GM23338 (cell line): ENCODE data around the gene KIF17.

ENCODE experiments used
- CREB1 ChIP-seq: fragments of 250-450 bp; sonication (Bioruptor Pico); IDR thresholded peaks from 2 replicates; pipeline ENCODE4 v1.5.0; 2020; ENCODE audit warnings: low read depth, mild to moderate bottlenecking, moderate library complexity
- CTCF ChIP-seq, 2 experiments: fragments of 200-600 bp in 1 of 2; sonication (generic) in 1 of 2; conservative IDR thresholded peaks; 2 replicates each; pipeline versions ENCODE4 v1.5.1 to v1.6.1; 2016 to 2017; ENCODE audit warnings: antibody characterized with exemption in 2 of 2, low read depth in 2 of 2, mild to moderate bottlenecking in 2 of 2, moderate library complexity in 1 of 2
- EZH2 ChIP-seq: fragments of 200-600 bp; sonication (generic); IDR thresholded peaks from one replicate; pipeline ENCODE4 v1.8.0; 2017; ENCODE audit warnings: antibody characterized with exemption, mild to moderate bottlenecking, low read depth; ENCODE audit not compliant: unreplicated experiment
- EZH2phosphoT487 ChIP-seq: fragments of 200-600 bp; sonication (generic); IDR thresholded peaks from one replicate; pipeline ENCODE4 v1.8.1; 2018; ENCODE audit warnings: antibody characterized with exemption; ENCODE audit not compliant: unreplicated experiment
- JUNB ChIP-seq: IDR thresholded peaks from one replicate; pipeline ENCODE4 v1.6.1; 2016; ENCODE audit warnings: antibody characterized with exemption; ENCODE audit not compliant: unreplicated experiment
- NANOG ChIP-seq: IDR thresholded peaks from 2 replicates; pipeline ENCODE4 v1.6.1; 2016; ENCODE audit warnings: antibody characterized with exemption, borderline replicate concordance
- POLR2AphosphoS5 ChIP-seq: IDR thresholded peaks from 2 replicates; pipeline ENCODE4 v1.6.1; 2016; ENCODE audit warnings: antibody characterized with exemption, low read depth
- REST ChIP-seq: IDR thresholded peaks from one replicate; pipeline ENCODE4 v1.6.1; 2018; ENCODE audit warnings: antibody characterized with exemption; ENCODE audit not compliant: unreplicated experiment
- ZNF114 ChIP-seq: fragments of 250-450 bp; sonication (Bioruptor Pico); IDR thresholded peaks from 2 replicates; pipeline ENCODE4 v1.5.0; 2020; ENCODE audit warnings: mild to moderate bottlenecking, moderate library complexity
- ZNF331 ChIP-seq: fragments of 250-450 bp; sonication (Bioruptor Pico); IDR thresholded peaks from 2 replicates; pipeline ENCODE4 v1.5.0; 2020; ENCODE audit warnings: low read depth, mild to moderate bottlenecking, moderate library complexity

GRCh38 chr1:20684651-20685050, 33.2 kb downstream of the KIF17 start:
- TF ChIP-seq EZH2phosphoT487 (no peak), REST (no peak), CTCF (conservative IDR thresholded peaks at IDR 0.05; ENCODE audit: low read depth in 2 of 2) (no peak), JUNB (no peak), POLR2AphosphoS5 (no peak), EZH2 (no peak), CREB1 (CRISPR knock-in tag) (no peak), NANOG (no peak), ZNF114 (no peak), ZNF331 (no peak)
